Caco-2 (cell line): ENCODE measurements around the gene PLRG1. TPM values are rescaled to one million over a fixed set of nuclear protein-coding genes. Genes with fewer than 3 reads are reported as not detected.

Experiments used
- BruUV-seq: library from RNA; stranded (reverse); fragments of 400-500 nt; replicated peaks from 2 replicates; lab custom pipeline; 2021; lab: Mats Ljungman, UMichigan
- CTCF ChIA-PET: fragments of 300-600 bp; sonication (Branson Sonifier 250); formaldehyde crosslinking; loops from one replicate; lab custom pipeline; 2022; ENCODE audit warnings: antibody characterized with exemption; lab: Charles Lee
- POLR2A ChIA-PET: fragments of 300-600 bp; sonication (Branson Sonifier 250); formaldehyde crosslinking; loops from one replicate; lab custom pipeline; 2022; ENCODE audit warnings: antibody characterized with exemption; lab: Charles Lee
- DNase-seq, 2 experiments: peaks; one replicate each; pipeline versions ENCODE4 v3.0.0 to v3.0.0-alpha.2; 2020 to 2022
- H3K27me3 ChIP-seq: replicated peaks from 2 replicates; pipeline ENCODE4 v1.6.0; 2011; ENCODE audit warnings: low read length; ENCODE audit not compliant: control insufficient read depth, insufficient read depth
- H3K36me3 ChIP-seq: 2 replicates; pipeline ENCODE4 v1.5.1; 2011; ENCODE audit warnings: low read length; ENCODE audit not compliant: control insufficient read depth, insufficient read depth
- H3K4me1 ChIP-seq: fragments of 250-450 bp; sonication (Bioruptor Pico); 2 replicates; pipeline ENCODE4 v1.5.1; 2020; ENCODE audit warnings: mild to moderate bottlenecking
- H3K4me3 ChIP-seq: 2 replicates; pipeline ENCODE4 v1.5.1; 2011; ENCODE audit warnings: low read depth, mild to moderate bottlenecking, control low read depth, low read length
- H3K9me3 ChIP-seq: fragments of 250-450 bp; sonication (Bioruptor Pico); 2 replicates; pipeline ENCODE4 v1.5.1; 2020; ENCODE audit warnings: mild to moderate bottlenecking, moderate library complexity
- H3K27ac Mint-ChIP-seq: one replicate; pipeline ENCODE4 v1.8.0; 2022; ENCODE audit warnings: mixed read lengths; ENCODE audit not compliant: unreplicated experiment
- H3K27me3 Mint-ChIP-seq: one replicate; pipeline ENCODE4 v1.8.0; 2022; ENCODE audit warnings: mixed read lengths; ENCODE audit not compliant: insufficient read depth, unreplicated experiment
- H3K36me3 Mint-ChIP-seq: one replicate; pipeline ENCODE4 v1.8.0; 2022; ENCODE audit warnings: mild to moderate bottlenecking, mixed read lengths; ENCODE audit not compliant: insufficient read depth, unreplicated experiment
- H3K4me1 Mint-ChIP-seq: one replicate; pipeline ENCODE4 v1.8.0; 2022; ENCODE audit warnings: low read depth, mixed read lengths; ENCODE audit not compliant: unreplicated experiment
- H3K4me3 Mint-ChIP-seq: one replicate; pipeline ENCODE4 v1.8.0; 2022; ENCODE audit warnings: mild to moderate bottlenecking, moderate library complexity, mixed read lengths; ENCODE audit not compliant: unreplicated experiment
- H3K9me3 Mint-ChIP-seq: one replicate; pipeline ENCODE4 v1.8.0; 2022; ENCODE audit warnings: mixed read lengths; ENCODE audit not compliant: unreplicated experiment
- CTCF ChIP-seq, 2 experiments: fragments of 200-600 bp in 1 of 2; IDR thresholded peaks; 1 replicate in 1 of 2; 2 replicates in 1 of 2; pipeline versions ENCODE4 v1.5.1 to v1.8.0; 2011 to 2022; ENCODE audit warnings: antibody characterized with exemption in 1 of 2, control low read depth in 1 of 2, inconsistent platforms in 1 of 2, low read depth in 1 of 2, low read length in 1 of 2, mild to moderate bottlenecking in 1 of 2, moderate library complexity in 1 of 2; ENCODE audit not compliant: insufficient read depth in 1 of 2, severe bottlenecking in 1 of 2, unreplicated experiment in 1 of 2
- intact Hi-C: fragments of 100-400 bp; cut with micrococcal nuclease; formaldehyde crosslinking; loops from one replicate; pipeline ENCODE4 v1.10.0; 2022; ENCODE audit not compliant: unreplicated experiment
- total RNA-seq: library from RNA; stranded (reverse); gene quantifications from 2 replicates; pipeline ENCODE4 v1.2.3, GENCODE V29; 2022

The PLRG1 gene
- total RNA-seq, 1 experiment from 2014 or later = 99.4 TPM

- Mint-ChIP-seq H3K4me3 (no peak overlapping the region), H3K27me3 (no peaks in the 10 kb centered on the region), H3K27ac (no peak overlapping the region), H3K4me1 (peaks cover 22% of the 10 kb centered on the region), H3K9me3 (no peaks in the 10 kb centered on the region), H3K36me3 (no peaks in the 10 kb centered on the region)
- no peak for TF ChIP-seq CTCF (IDR thresholded peaks at IDR 0.05; ENCODE audit: insufficient read depth in 1 of 2, low read depth in 1 of 2, low read length in 1 of 2, severe bottlenecking in 1 of 2, unreplicated experiment in 1 of 2)
- Histone ChIP-seq H3K9me3 (no peaks in the 10 kb centered on the region), H3K4me3 (no peak overlapping the region), H3K27me3 (no peaks in the 10 kb centered on the region), H3K36me3 (no peaks in the 10 kb centered on the region), H3K4me1 (peaks cover 37% of the 10 kb centered on the region)
- POLR2A ChIA-PET = interaction anchor here (0.9 kb wide), 1 partner anchor 11 kb away, joined by 6 read pairs; the partner anchor contains the start of gene PLRG1
- CTCF ChIA-PET = interaction anchor here (1.2 to 3.1 kb wide), 3 partner anchors 30 to 62 kb away, joined by 3 to 251 read pairs (median 8); partner anchors contain the start of gene FGA
- no TSS peak for BruUV-seq
- intact Hi-C loops = loop anchor here (1.0 kb wide), 3 partner anchors 16 to 37 kb away; partner anchors contain the start of gene FGA
- no peak for DNase-seq
These were observed 10.6 kb upstream of the PLRG1 start for GRCh38 chr4:154560824-154561231.

GRCh38 chr4:154560419-154560801, 10.2 kb upstream of the PLRG1 start:
- no peaks in the 10 kb centered on the region for H3K36me3 Mint-ChIP-seq
- TF ChIP-seq CTCF (IDR thresholded peaks at IDR 0.05; ENCODE audit: insufficient read depth in 1 of 2, low read depth in 1 of 2, low read length in 1 of 2, severe bottlenecking in 1 of 2, unreplicated experiment in 1 of 2) = no peak
- Histone ChIP-seq H3K36me3 (no peaks in the 10 kb centered on the region), H3K4me3 (no peak overlapping the region), H3K27me3 (no peaks in the 10 kb centered on the region; the same call in 1 of the 2 replicates), H3K9me3 (no peaks in the 10 kb centered on the region), H3K4me1 (peaks cover 37% of the 10 kb centered on the region)
- H3K4me1 Mint-ChIP-seq = peaks cover 22% of the 10 kb centered on the region
- H3K27me3 Mint-ChIP-seq = no peaks in the 10 kb centered on the region
- no peak overlapping the region for H3K27ac Mint-ChIP-seq
- CTCF ChIA-PET = interaction anchor here (1.2 to 3.1 kb wide), 7 partner anchors 12 to 62 kb away, joined by 3 to 251 read pairs (median 8); partner anchors contain the start of genes FGA and FGG
- POLR2A ChIA-PET = interaction anchor here (0.7 to 0.9 kb wide), 2 partner anchors 10 to 48 kb away, joined by 3 to 6 read pairs; partner anchors contain the start of gene PLRG1
- H3K4me3 Mint-ChIP-seq = no peak overlapping the region
- BruUV-seq = no TSS peak
- no peaks in the 10 kb centered on the region for H3K9me3 Mint-ChIP-seq
- intact Hi-C loops = loop anchor here (1.0 kb wide), 3 partner anchors 17 to 38 kb away; partner anchors contain the start of gene FGA
- DNase-seq = no peak

- intact Hi-C loops = loop anchor here (1.0 kb wide), 6 partner anchors 9 to 63 kb away; partner anchors contain the start of genes FGA and PLRG1
These were observed 9.6 kb upstream of the PLRG1 start for GRCh38 chr4:154559494-154560418.

More at GRCh38 chr4:154559494-154560418, 9.6 kb upstream of the PLRG1 start:
- no peak overlapping the region for H3K4me3 ChIP-seq
- POLR2A ChIA-PET = interaction anchor here (0.7 to 1.4 kb wide), 4 partner anchors 10 to 59 kb away, joined by 3 to 6 read pairs (median 4); partner anchors contain the start of genes FGG and PLRG1
- H3K27ac Mint-ChIP-seq = peak overlapping the region; percentile 77
- H3K27me3 Mint-ChIP-seq = no peaks in the 10 kb centered on the region
- no peaks in the 10 kb centered on the region for H3K9me3 Mint-ChIP-seq
- H3K9me3 ChIP-seq = no peaks in the 10 kb centered on the region
- peaks cover 22% of the 10 kb centered on the region for H3K4me1 Mint-ChIP-seq
- CTCF ChIA-PET = interaction anchor here (0.8 to 3.1 kb wide), 13 partner anchors 9 to 79 kb away, joined by 3 to 251 read pairs (median 3); partner anchors contain the start of genes FGA, FGG and PLRG1
- TF ChIP-seq CTCF (IDR thresholded peaks at IDR 0.05; ENCODE audit: insufficient read depth in 1 of 2, low read depth in 1 of 2, low read length in 1 of 2, severe bottlenecking in 1 of 2, unreplicated experiment in 1 of 2) = peak; percentile 68 to 79
- H3K4me1 ChIP-seq = peaks cover 37% of the 10 kb centered on the region
- no peaks in the 10 kb centered on the region for H3K36me3 Mint-ChIP-seq
- no peaks in the 10 kb centered on the region for H3K36me3 ChIP-seq
- BruUV-seq = no TSS peak
- H3K27me3 ChIP-seq = no peaks in the 10 kb centered on the region; the same call in 1 of the 2 replicates
- DNase-seq = peak; percentile 69 to 73
- no peak overlapping the region for H3K4me3 Mint-ChIP-seq
